C4-2B (cell line): Measurements from ENCODE around the gene SEPHS1.
A peak's percentile ranks its signal among the peaks of the same experiment; 100 is the strongest.

ENCODE experiments used
- H3K27ac ChIP-seq: fragments of 450-650 bp; 2 replicates; pipeline ENCODE4 v1.5.1; 2017
- ZFX ChIP-seq: fragments of 450-650 bp; IDR thresholded peaks from 2 replicates; pipeline ENCODE4 v1.6.1; 2017
- TF ChIP-seq, protein P1 (sequence below): fragments of 450-650 bp; conservative IDR thresholded peaks from 2 replicates; pipeline ENCODE4 v1.5.1; 2017; ENCODE audit warnings: mild to moderate bottlenecking

The SEPHS1 gene

DNA sequence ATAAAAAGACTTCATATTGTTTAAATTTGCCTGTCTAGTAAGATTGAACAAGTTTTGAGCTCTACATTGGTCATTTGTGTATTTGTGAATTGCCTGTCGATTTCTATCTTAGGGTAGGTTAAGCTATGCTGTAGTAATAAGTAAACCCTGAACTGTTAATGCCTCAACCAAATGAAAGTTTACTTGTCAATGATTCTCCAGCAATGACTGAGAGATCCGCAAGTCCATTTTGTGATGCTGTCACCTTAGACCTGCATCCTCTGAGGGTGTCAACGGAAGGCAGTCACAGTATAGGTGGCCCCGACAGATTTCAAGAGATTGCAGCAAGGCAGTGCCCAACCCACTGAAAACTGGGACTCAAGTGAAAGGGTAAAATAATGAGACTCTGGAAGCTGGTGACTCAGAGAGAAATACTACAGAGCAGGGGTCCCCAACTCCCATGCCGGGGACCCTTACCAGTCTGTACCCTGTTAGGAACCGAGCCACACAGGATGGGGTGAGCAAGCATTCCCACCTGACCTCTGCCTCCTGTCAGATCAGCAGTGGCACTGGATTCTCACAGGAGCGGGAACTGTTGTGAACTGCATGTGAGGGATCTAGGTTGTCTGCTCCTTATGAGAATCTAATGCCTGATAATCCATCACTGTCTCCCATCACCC is 37.4 kb downstream of the SEPHS1 start:
- H3K27ac ChIP-seq, result no peak overlapping the region
- TF ChIP-seq, protein P1, sequence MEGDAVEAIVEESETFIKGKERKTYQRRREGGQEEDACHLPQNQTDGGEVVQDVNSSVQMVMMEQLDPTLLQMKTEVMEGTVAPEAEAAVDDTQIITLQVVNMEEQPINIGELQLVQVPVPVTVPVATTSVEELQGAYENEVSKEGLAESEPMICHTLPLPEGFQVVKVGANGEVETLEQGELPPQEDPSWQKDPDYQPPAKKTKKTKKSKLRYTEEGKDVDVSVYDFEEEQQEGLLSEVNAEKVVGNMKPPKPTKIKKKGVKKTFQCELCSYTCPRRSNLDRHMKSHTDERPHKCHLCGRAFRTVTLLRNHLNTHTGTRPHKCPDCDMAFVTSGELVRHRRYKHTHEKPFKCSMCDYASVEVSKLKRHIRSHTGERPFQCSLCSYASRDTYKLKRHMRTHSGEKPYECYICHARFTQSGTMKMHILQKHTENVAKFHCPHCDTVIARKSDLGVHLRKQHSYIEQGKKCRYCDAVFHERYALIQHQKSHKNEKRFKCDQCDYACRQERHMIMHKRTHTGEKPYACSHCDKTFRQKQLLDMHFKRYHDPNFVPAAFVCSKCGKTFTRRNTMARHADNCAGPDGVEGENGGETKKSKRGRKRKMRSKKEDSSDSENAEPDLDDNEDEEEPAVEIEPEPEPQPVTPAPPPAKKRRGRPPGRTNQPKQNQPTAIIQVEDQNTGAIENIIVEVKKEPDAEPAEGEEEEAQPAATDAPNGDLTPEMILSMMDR, result no peak
- no peak for TF ChIP-seq ZFX

DNA sequence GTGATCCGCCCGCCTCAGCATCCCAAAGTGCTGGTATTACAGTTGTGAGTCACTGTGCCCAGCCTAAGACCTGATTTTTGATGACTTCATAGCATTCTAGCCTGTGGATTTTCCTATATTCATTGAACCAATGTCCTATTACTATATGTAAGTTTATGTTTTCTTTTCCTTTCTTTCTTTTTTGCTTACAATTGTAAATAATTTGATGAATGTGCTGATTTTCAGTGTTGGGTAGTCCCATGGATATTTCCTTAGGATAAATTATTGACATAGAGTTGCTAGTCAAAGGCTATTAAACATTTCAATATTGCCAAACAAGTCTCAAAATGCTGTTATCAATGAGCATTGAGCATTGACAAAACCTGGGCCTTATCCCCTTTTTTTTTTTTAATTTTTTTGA is 38.3 kb downstream of the SEPHS1 start:
- TF ChIP-seq, protein P1, result no peak
- no peak for TF ChIP-seq ZFX
- H3K27ac ChIP-seq, result no peak overlapping the region

DNA sequence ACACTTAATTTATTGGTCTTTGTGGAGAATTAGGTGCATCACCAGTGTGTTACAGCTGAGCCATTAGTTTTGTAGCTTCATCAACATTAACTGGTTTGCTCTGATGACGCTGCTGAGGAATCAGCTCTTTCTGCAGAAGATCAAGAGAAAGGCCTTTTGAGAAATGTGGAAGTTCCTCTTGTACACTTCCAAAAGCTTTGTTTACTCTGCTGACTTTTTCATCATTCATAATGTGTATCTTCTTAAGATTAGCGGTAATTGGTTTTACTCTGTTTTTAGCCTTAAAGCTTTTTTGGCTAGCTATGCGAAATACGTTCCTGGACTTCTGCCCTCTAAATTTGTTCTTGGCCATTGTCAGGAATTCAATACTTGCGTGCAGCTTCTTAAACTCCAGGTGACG is 40.0 kb downstream of the SEPHS1 start:
- TF ChIP-seq, protein P1, result no peak
- TF ChIP-seq ZFX, result no peak
- H3K27ac ChIP-seq, result no peak overlapping the region

DNA sequence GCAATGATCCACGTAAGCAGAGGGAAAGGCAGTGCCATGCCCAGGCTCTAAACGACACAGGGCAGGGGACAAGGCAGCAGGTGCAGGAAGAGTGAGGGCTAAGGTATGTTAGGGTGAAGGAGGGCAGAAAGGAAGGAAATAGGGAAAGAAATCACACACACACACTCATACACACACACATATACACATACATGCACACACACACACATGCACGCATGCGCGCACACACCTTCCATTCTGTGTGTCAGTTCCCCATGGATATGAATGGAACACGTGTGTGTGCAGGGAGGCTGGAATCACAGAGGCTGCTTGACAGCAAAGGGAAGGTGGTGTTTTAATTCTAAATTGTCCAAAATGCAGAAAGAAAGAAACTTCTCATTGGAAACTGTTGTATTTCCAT is 42.0 kb downstream of the SEPHS1 start:
- no peak overlapping the region for H3K27ac ChIP-seq
- no peak for TF ChIP-seq ZFX
- TF ChIP-seq, protein P1, result no peak

DNA sequence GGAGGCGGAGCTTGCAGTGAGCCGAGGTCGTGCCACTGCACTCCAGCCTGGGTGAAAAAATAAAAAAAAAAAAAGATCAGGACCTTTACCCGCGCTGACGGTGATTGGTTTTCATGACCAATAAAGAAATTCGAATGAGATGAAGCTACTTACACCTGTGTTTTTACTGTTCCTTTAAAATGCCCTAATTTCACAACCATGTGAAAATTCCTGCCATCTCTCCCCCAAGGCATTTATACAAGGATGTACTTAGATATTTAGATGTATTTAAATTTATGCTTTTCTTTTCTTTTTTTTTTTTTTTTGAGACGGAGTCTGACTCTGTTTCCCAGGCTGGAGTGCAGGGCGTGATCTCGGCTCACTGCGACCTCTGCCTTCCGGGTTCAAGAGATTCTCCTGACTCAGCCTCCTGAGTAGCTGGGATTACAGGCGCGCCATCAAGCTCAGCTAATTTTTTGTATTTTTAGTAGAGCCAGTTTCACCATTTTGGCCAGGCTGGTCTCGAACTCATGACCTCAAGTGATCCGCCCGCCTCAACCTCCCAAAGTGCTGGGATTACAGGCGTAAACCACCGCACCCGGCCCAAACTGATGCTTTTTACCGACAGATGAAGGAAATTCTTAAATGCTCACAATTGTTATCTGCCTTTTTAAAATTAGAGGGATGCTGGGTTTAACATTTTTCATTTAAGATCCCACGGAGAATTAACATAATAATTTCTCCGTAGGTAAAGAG is 45.1 kb downstream of the SEPHS1 start:
- TF ChIP-seq, protein P1, result no peak
- no peak for TF ChIP-seq ZFX
- H3K27ac ChIP-seq, result peak overlapping the region; percentile 69

DNA sequence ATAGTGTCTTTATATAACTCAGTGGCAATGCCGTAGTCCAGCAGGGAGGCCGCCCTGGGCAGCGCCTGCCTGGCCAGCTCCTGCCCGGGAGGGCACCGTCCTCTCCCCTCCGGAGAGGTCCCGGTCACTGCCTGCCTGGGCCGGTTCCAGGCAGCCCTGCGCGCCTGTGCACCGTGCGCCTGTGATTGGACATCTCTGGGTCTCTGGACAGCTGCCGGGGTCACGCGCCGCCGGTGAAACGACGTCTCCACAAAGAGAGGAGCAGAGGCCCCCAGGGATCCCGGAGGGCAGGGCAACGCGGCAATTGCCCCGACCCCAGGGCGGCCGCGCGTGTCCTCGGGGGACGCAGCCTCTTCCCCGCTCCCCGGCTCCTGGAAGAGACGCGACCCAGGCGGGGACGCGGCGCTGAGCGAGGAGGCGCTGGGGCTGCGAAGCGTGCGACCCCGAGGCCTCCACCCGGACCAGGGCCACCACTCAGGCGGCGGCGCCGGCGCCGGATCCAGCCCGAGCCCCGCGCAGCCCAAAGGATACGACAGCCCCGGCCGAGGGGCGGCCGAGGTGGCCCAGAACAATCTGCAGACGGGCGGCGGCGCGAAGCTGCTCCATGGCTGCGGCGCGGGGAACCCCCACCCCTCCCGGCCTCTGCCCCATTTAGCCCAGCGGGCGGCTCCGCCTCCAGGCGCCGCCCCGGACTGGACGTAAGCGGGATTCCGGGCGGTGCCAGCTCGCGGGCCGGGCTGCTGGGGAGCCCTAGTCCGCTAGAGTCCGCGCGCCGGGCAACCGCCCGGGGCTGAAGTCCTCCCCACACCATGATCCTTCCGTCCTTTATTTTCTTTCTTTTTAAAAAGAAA is 48.4 kb downstream of the SEPHS1 start, which contains the start of gene PHYH:
Gene PHYH, minus strand, starts transcription at position 628 of the 851 bp plus-strand sequence. Its CDS starts 22 bp downstream, at position 606.
- peak within 1 kb of the TSS; percentile 89 for H3K27ac ChIP-seq
- TF ChIP-seq, protein P1, result no peak
- peak; percentile 90 for TF ChIP-seq ZFX
